T1000 (cell line): ENCODE results near the gene EDC4.
"Not testable (repeated sequence)": the region's sequence is repeated elsewhere in the genome, so short reads cannot be mapped to it uniquely, and the experiment has no call there.

Source experiments
- DNase-seq: peaks from one replicate; lab custom pipeline; 2025; ENCODE audit warnings: mixed read lengths; lab: John Stamatoyannopoulos, UW

EDC4 gene

GRCh38 chr16:67909056-67909742 lies 36.3 kb downstream of the EDC4 start:
- no peak for DNase-seq

- no peak for DNase-seq
Measured at GRCh38 chr16:67910158-67910557, 37.3 kb downstream of the EDC4 start.

- no peak for DNase-seq
Measured at GRCh38 chr16:67914758-67915495, 42.1 kb downstream of the EDC4 start.

GRCh38 chr16:67915496-67915769 lies 42.6 kb downstream of the EDC4 start:
- not testable (repeated sequence) for DNase-seq

- DNase-seq: no peak
Measured at GRCh38 chr16:67915831-67916723, 43.2 kb downstream of the EDC4 start.

GRCh38 chr16:67917140-67917851 lies 44.4 kb downstream of the EDC4 start:
- no peak for DNase-seq

GRCh38 chr16:67917852-67918236 lies 45.0 kb downstream of the EDC4 start:
- DNase-seq: peak; percentile 42

- DNase-seq: no peak
Measured at GRCh38 chr16:67919622-67920221, 46.9 kb downstream of the EDC4 start.

- DNase-seq: no peak
Measured at GRCh38 chr16:67922221-67922620, 49.4 kb downstream of the EDC4 start.

- no peak for DNase-seq
Measured at GRCh38 chr16:67922740-67923139, 49.9 kb downstream of the EDC4 start.

- DNase-seq: no peak
Measured at GRCh38 chr16:67923414-67924116, 50.7 kb downstream of the EDC4 start.

GRCh38 chr16:67924140-67924906 lies 51.5 kb downstream of the EDC4 start:
- DNase-seq: no peak

- DNase-seq: no peak
Measured at GRCh38 chr16:67926181-67926750, 53.4 kb downstream of the EDC4 start.

- DNase-seq: no peak
Measured at GRCh38 chr16:67927131-67927941, 54.5 kb downstream of the EDC4 start.

GRCh38 chr16:67928147-67928546 lies 55.3 kb downstream of the EDC4 start:
- DNase-seq: no peak

GRCh38 chr16:67928561-67929364 lies 55.9 kb downstream of the EDC4 start:
- DNase-seq: peak; percentile 23

GRCh38 chr16:67930191-67930590 lies 57.3 kb downstream of the EDC4 start:
- DNase-seq: no peak

GRCh38 chr16:67930678-67931211 lies 57.9 kb downstream of the EDC4 start:
- DNase-seq: no peak
